OCI-LY1 (cell line): ENCODE data around the gene DOCK1.
"Not testable (repeated sequence)": the region's sequence is repeated elsewhere in the genome, so short reads cannot be mapped to it uniquely, and the experiment has no call there.

Source experiments
- H2AFZ ChIP-seq: fragments of 200-600 bp; sonication (generic), shearing (Covaris generic); 2 replicates; pipeline ENCODE4 v1.6.0; 2014; ENCODE audit warnings: antibody characterized with exemption, mild to moderate bottlenecking, low read length
- H3F3A ChIP-seq: fragments of 200-600 bp; sonication (generic), shearing (Covaris generic); 2 replicates; pipeline ENCODE4 v1.6.0; 2014; ENCODE audit warnings: mild to moderate bottlenecking, antibody characterized with exemption, low read length, moderate library complexity; ENCODE audit not compliant: insufficient read depth
- H3K27ac ChIP-seq: fragments of 200-600 bp; sonication (generic); 2 replicates; pipeline ENCODE4 v1.5.1; 2014; ENCODE audit warnings: low read length, mixed run types, mild to moderate bottlenecking, low read depth; ENCODE audit not compliant: poor library complexity, severe bottlenecking
- H3K27me3 ChIP-seq: fragments of 200-600 bp; sonication (generic); 2 replicates; pipeline ENCODE4 v1.6.0; 2014; ENCODE audit warnings: antibody characterized with exemption, mild to moderate bottlenecking, low read length, moderate library complexity; ENCODE audit not compliant: insufficient read depth
- H3K36me3 ChIP-seq: fragments of 200-600 bp; sonication (generic); 2 replicates; pipeline ENCODE4 v1.6.1; 2014; ENCODE audit warnings: mild to moderate bottlenecking, antibody characterized with exemption, low read length, moderate library complexity, mixed read lengths; ENCODE audit not compliant: insufficient read depth
- H3K4me1 ChIP-seq: fragments of 200-600 bp; sonication (generic); 2 replicates; pipeline ENCODE4 v1.5.1; 2014; ENCODE audit warnings: mild to moderate bottlenecking, low read length, moderate library complexity; ENCODE audit not compliant: insufficient read depth, severe bottlenecking
- H3K4me2 ChIP-seq: fragments of 200-600 bp; sonication (generic), shearing (Covaris generic); 2 replicates; pipeline ENCODE4 v1.6.1; 2014; ENCODE audit warnings: low read length
- H3K4me3 ChIP-seq: fragments of 200-600 bp; sonication (generic); 2 replicates; pipeline ENCODE4 v1.5.1; 2014; ENCODE audit warnings: low read length, low read depth, mild to moderate bottlenecking, mixed read lengths; ENCODE audit not compliant: poor library complexity, severe bottlenecking
- H3K79me2 ChIP-seq: fragments of 200-600 bp; shearing (Covaris generic); 2 replicates; pipeline ENCODE4 v1.6.1; 2016; ENCODE audit warnings: mixed run types, low read length, mixed read lengths; ENCODE audit not compliant: insufficient read depth
- H3K9ac ChIP-seq: fragments of 200-600 bp; sonication (generic), shearing (Covaris generic); 2 replicates; pipeline ENCODE4 v1.6.1; 2014; ENCODE audit warnings: mild to moderate bottlenecking, low read length, mixed read lengths
- H3K9me2 ChIP-seq: fragments of 200-600 bp; sonication (generic), shearing (Covaris generic); 2 replicates; pipeline ENCODE4 v1.6.1; 2014; ENCODE audit warnings: low read depth, mild to moderate bottlenecking, low read length, mixed read lengths
- H3K9me3 ChIP-seq: fragments of 200-600 bp; shearing (Covaris generic); 2 replicates; pipeline ENCODE4 v1.6.1; 2014; ENCODE audit warnings: low read length, mixed read lengths
- H4K20me1 ChIP-seq: fragments of 200-600 bp; sonication (generic), shearing (Covaris generic); 2 replicates; pipeline ENCODE4 v1.6.0; 2016; ENCODE audit warnings: mild to moderate bottlenecking, low read length; ENCODE audit not compliant: insufficient read depth
- CTCF ChIP-seq: fragments of 200-600 bp; sonication (generic), shearing (Covaris generic); IDR thresholded peaks from 2 replicates; pipeline ENCODE4 v1.5.1; 2017; ENCODE audit warnings: mild to moderate bottlenecking, antibody characterized with exemption, low read length, moderate library complexity, mixed read lengths
- EZH2 ChIP-seq: fragments of 200-600 bp; sonication (generic), shearing (Covaris generic); IDR thresholded peaks from 2 replicates; pipeline ENCODE4 v1.8.0; 2017; ENCODE audit warnings: borderline replicate concordance, mixed run types, mild to moderate bottlenecking, antibody characterized with exemption, low read length, moderate library complexity, mixed read lengths

DOCK1 gene

GRCh38 chr10:126893841-126894240, 11.4 kb upstream of the DOCK1 start:
- no peak overlapping the region for H3K27ac ChIP-seq
- H3K36me3 ChIP-seq: no peaks in the 10 kb centered on the region
- H3K9ac ChIP-seq: no peak overlapping the region
- no peak for TF ChIP-seq EZH2
- TF ChIP-seq CTCF: no peak
- H3F3A ChIP-seq: no peaks in the 10 kb centered on the region
- no peak overlapping the region for H3K4me3 ChIP-seq
- H3K9me2 ChIP-seq: no peaks in the 10 kb centered on the region
- H3K27me3 ChIP-seq: no peaks in the 10 kb centered on the region
- H3K4me1 ChIP-seq: no peaks in the 10 kb centered on the region
- no peaks in the 10 kb centered on the region for H3K9me3 ChIP-seq
- H4K20me1 ChIP-seq: no peaks in the 10 kb centered on the region
- H3K79me2 ChIP-seq: no peaks in the 10 kb centered on the region
- no peak overlapping the region for H3K4me2 ChIP-seq
- H2AFZ ChIP-seq: no peak overlapping the region

GRCh38 chr10:126895214-126895781, 9.9 kb upstream of the DOCK1 start:
- no peak overlapping the region for H3K9ac ChIP-seq
- no peaks in the 10 kb centered on the region for H3K9me2 ChIP-seq
- no peaks in the 10 kb centered on the region for H3K9me3 ChIP-seq
- no peak overlapping the region for H3K4me3 ChIP-seq
- TF ChIP-seq CTCF (no peak), EZH2 (no peak)
- no peaks in the 10 kb centered on the region for H3K79me2 ChIP-seq
- H3K27me3 ChIP-seq: no peaks in the 10 kb centered on the region
- no peak overlapping the region for H3K27ac ChIP-seq
- H2AFZ ChIP-seq: no peak overlapping the region
- no peaks in the 10 kb centered on the region for H3K36me3 ChIP-seq
- no peak overlapping the region for H3K4me2 ChIP-seq
- H3K4me1 ChIP-seq: no peaks in the 10 kb centered on the region
- H3F3A ChIP-seq: no peaks in the 10 kb centered on the region
- H4K20me1 ChIP-seq: no peaks in the 10 kb centered on the region

DNA sequence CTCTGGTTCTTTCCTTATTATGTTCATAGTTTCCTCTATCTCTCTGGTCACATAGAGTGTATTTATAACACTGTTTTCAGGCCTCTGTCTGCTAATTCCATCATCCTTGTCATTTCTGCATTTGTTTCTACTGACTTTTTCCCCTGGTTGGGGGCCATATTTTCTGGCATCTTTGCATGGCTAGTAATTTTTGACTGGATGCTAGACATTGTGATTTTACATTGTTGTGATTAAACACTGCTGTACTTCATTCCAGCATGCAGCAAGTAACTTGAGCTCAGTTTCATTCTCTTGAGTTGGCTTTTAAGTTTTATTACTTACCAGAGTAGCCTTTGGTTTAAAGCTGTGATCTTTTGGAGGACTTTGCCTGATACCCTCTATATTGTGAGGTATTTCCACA, 6.8 kb upstream of the DOCK1 start:
- Histone ChIP-seq H3K4me3 (no peak overlapping the region), H3K9me2 (no peaks in the 10 kb centered on the region), H3K36me3 (no peaks in the 10 kb centered on the region), H3K9ac (no peak overlapping the region), H3K4me2 (no peak overlapping the region), H3K27ac (no peak overlapping the region), H3K9me3 (no peaks in the 10 kb centered on the region), H4K20me1 (no peaks in the 10 kb centered on the region), H3F3A (no peaks in the 10 kb centered on the region), H3K27me3 (no peaks in the 10 kb centered on the region), H3K79me2 (no peaks in the 10 kb centered on the region), H3K4me1 (no peaks in the 10 kb centered on the region), H2AFZ (no peak overlapping the region)
- no peak for TF ChIP-seq EZH2
- TF ChIP-seq CTCF: no peak

GRCh38 chr10:126899529-126899928, 5.7 kb upstream of the DOCK1 start:
- H3K9me3 ChIP-seq, H3F3A ChIP-seq, H3K27ac ChIP-seq, H3K9me2 ChIP-seq, H3K9ac ChIP-seq, H2AFZ ChIP-seq, H3K79me2 ChIP-seq, H3K27me3 ChIP-seq, H3K36me3 ChIP-seq, H4K20me1 ChIP-seq, H3K4me3 ChIP-seq, H3K4me2 ChIP-seq, H3K4me1 ChIP-seq: not testable (repeated sequence)
